Measurements from ENCODE around the gene RAC3. TPM values are rescaled to one million over a fixed set of nuclear protein-coding genes. Genes with fewer than 3 reads are reported as not detected.

The RAC3 gene
- total RNA-seq, 4 donors from 2014 or later, result 2.4 to 14.7 (median 5.4) TPM

DNA sequence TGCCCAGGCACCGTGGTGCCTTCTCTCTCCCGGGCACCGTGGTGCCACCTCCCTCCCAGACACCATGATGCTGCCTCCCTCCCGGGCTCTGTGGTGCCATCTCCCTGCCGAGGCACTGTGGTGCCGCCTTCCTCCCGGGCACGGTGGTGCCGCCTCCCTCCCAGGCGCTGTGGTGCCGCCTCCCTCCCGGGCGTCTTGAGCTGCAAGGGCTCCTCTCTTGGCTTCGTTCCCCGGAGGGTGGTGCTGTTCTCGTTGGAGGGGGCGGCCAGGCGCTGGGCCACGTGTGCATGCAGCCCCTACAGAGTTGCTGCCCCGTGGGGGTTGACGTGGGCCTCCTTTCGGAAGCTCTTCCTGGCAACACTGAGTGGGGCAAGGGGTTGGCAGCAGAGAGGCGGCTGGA lies 17.0 kb upstream of the RAC3 start:
- TF ChIP-seq, protein P1, sequence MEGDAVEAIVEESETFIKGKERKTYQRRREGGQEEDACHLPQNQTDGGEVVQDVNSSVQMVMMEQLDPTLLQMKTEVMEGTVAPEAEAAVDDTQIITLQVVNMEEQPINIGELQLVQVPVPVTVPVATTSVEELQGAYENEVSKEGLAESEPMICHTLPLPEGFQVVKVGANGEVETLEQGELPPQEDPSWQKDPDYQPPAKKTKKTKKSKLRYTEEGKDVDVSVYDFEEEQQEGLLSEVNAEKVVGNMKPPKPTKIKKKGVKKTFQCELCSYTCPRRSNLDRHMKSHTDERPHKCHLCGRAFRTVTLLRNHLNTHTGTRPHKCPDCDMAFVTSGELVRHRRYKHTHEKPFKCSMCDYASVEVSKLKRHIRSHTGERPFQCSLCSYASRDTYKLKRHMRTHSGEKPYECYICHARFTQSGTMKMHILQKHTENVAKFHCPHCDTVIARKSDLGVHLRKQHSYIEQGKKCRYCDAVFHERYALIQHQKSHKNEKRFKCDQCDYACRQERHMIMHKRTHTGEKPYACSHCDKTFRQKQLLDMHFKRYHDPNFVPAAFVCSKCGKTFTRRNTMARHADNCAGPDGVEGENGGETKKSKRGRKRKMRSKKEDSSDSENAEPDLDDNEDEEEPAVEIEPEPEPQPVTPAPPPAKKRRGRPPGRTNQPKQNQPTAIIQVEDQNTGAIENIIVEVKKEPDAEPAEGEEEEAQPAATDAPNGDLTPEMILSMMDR (IDR thresholded peaks at IDR 0.05), result peak in 2 of 5 experiments; percentile 6 to 20
- TF ChIP-seq POLR2A (IDR thresholded peaks at IDR 0.05) (no peak), EP300 (IDR thresholded peaks at IDR 0.05) (peak in 1 of 2 donors; percentile 9)
- Histone ChIP-seq H3K27me3 (no peaks in the 10 kb centered on the region), H3K4me3 (no peak overlapping the region), H3K4me1 (peaks cover 0 to 4% (median 0%) of the 10 kb centered on the region in 4 donors), H3K27ac (no peak overlapping the region), H3K9me3 (no peaks in the 10 kb centered on the region), H3K36me3 (peaks cover 0 to 69% (median 0%) of the 10 kb centered on the region in 3 donors)
- DNase-seq (ENCODE audit: low spot score in 2 of 2), result no peak
- WGBS, 2 donors, result 56 to 58% methylated on average over 15 to 22 of the region's 23 CpGs

GRCh38 chr17:82014971-82015310 lies 16.5 kb upstream of the RAC3 start:
- Histone ChIP-seq H3K9me3 (no peaks in the 10 kb centered on the region), H3K4me3 (no peak overlapping the region), H3K36me3 (peaks cover 0 to 73% (median 0%) of the 10 kb centered on the region in 3 donors), H3K27ac (no peak overlapping the region), H3K4me1 (peaks cover 0 to 10% (median 0%) of the 10 kb centered on the region in 4 donors), H3K27me3 (no peaks in the 10 kb centered on the region)
- DNase-seq (ENCODE audit: low spot score in 2 of 2), result no peak
- TF ChIP-seq, protein P1 (IDR thresholded peaks at IDR 0.05), result no peak
- TF ChIP-seq EP300 (IDR thresholded peaks at IDR 0.05), result no peak
- no peak for TF ChIP-seq POLR2A (IDR thresholded peaks at IDR 0.05)
- 78 to 85% methylated on average over 12 of the region's 13 CpGs for WGBS, 2 donors

- H3K27ac ChIP-seq, result no peak overlapping the region
- no peaks in the 10 kb centered on the region for H3K9me3 ChIP-seq
- WGBS, 2 donors, result 64 to 75% methylated on average over 20 to 24 of the region's 24 CpGs
- peaks cover 0 to 72% (median 0%) of the 10 kb centered on the region in 3 donors for H3K36me3 ChIP-seq
- TF ChIP-seq POLR2A (IDR thresholded peaks at IDR 0.05) (no peak), EP300 (IDR thresholded peaks at IDR 0.05) (no peak)
- TF ChIP-seq, protein P1 (IDR thresholded peaks at IDR 0.05), result no peak
- no peaks in the 10 kb centered on the region for H3K27me3 ChIP-seq
- peaks cover 0 to 14% (median 0%) of the 10 kb centered on the region in 4 donors for H3K4me1 ChIP-seq
- DNase-seq (ENCODE audit: low spot score in 2 of 2), result no peak
- no peak overlapping the region for H3K4me3 ChIP-seq
Measured at GRCh38 chr17:82015311-82015971, 16.0 kb upstream of the RAC3 start.

DNA sequence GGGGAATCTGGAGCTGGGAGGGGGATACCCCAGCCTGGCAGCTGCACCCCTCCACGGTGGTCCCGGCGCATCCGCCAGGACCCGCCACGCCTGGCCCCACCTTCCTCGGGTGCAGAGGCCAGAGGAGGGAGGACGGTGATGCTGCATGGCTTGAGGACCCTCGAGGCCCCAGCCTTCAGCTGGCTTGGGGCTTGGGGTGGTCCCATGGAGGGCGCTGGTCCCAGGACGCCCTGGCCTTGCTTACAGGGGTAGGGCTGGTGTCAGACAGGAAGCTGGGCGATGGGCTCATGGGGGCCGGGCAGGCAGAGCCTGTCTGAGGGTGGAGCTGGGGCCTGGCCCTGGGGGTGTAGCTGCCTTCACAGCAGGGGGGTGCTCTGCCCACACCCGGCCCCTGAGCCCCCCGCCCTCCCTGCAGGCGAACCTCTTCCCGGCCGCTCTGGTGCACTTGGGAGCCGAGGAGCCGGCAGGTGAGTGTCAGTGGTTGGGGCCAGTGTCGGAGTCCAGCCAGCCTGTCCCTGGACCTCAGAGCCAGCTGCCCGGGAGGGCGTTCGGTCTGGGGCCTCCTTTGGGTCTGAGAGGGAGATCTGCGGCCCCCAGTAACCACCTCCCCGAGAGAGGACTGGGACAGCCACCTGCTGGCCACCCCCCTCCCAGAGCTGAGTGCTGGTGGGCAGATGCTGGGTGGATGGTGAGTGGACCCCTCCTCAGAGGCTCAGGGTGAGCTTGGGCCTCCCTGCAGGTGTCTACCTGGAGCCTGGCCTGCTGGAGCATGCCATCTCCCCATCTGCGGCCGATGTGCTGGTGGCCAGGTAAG lies 15.2 kb upstream of the RAC3 start:
- TF ChIP-seq, protein P1 (IDR thresholded peaks at IDR 0.05), result no peak
- TF ChIP-seq EP300 (IDR thresholded peaks at IDR 0.05), result no peak
- TF ChIP-seq POLR2A (IDR thresholded peaks at IDR 0.05), result no peak
- Histone ChIP-seq H3K36me3 (peaks cover 0 to 64% (median 0%) of the 10 kb centered on the region in 3 donors), H3K27ac (no peak overlapping the region), H3K9me3 (no peaks in the 10 kb centered on the region), H3K27me3 (no peaks in the 10 kb centered on the region), H3K4me1 (peaks cover 0 to 23% (median 3%) of the 10 kb centered on the region in 4 donors), H3K4me3 (no peak overlapping the region)
- no peak for DNase-seq (ENCODE audit: low spot score in 2 of 2)
- 84 to 88% methylated on average over 11 to 19 of the region's 28 CpGs for WGBS, 2 donors

All from tibial nerve (tissue), 4 donors.